ENCODE measurements around the gene SDHAF4.

DNA sequence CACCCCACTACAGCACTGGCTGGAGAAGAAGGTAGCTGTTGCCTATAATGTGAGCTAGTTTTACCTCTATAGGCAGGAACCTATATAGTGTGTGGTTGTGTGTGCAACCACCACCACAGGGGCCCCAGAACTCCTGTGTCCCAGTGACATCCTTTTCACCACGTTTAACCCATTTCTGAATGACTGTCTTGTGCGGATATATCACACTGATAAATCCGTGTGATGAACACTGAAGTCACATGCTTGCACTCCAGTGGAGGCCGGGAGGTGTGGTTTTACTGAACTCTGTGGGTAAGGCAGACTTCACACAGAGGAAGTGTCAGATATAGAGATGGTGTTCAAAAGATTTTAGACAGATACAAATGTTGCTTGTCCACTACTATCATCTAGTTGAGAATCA is 32.5 kb downstream of the SDHAF4 start:
- no peak for TF ChIP-seq CTCF (IDR thresholded peaks at IDR 0.05)
- no peak for TF ChIP-seq POLR2A (IDR thresholded peaks at IDR 0.05)

Measured in body of pancreas (tissue), 4 donors.